Peyer's patch (tissue), 4 donors: ENCODE data around the gene MBD3L2.
"Not testable (repeated sequence)": the region's sequence is repeated elsewhere in the genome, so short reads cannot be mapped to it uniquely, and the experiment has no call there.

Source experiments
- POLR2A ChIP-seq, 2 donors: fragments of 450-650 bp; IDR thresholded peaks; one replicate each; pipeline ENCODE4 v1.5.1; 2017; ENCODE audit warnings: antibody characterized with exemption in 2 of 2, mild to moderate bottlenecking in 2 of 2, moderate library complexity in 2 of 2
- TF ChIP-seq, protein P1 (sequence below), 6 experiments: fragments of 450-650 bp in 4 of 6; fragments of 200-600 bp in 2 of 6; sonication (generic) in 1 of 6; IDR thresholded peaks; one replicate each; pipeline ENCODE4 v1.5.1; 2017 to 2019; ENCODE audit warnings: antibody characterized with exemption in 6 of 6, mild to moderate bottlenecking in 3 of 6, moderate library complexity in 1 of 6

DNA sequence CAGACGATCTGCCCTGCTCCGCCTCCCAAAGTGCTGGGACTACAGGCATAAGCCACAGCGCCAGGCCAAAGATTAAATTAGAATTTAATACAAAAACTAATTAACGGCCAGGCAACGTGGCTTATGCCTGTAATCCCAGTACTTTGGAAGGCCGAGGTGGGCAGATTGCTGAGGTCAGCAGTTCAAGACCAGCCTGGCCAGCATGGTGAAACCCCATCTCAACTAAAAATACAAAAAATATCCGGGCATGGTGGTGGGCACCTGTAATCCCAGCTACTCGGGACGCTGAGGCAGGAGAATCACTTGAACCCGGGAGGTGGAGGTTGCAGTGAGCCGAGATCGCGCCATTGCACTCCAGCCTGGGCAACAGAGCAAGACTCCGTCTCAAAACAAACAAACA is 6.6 kb downstream of the MBD3L2 start:
- TF ChIP-seq POLR2A (IDR thresholded peaks at IDR 0.05): not testable (repeated sequence)
- TF ChIP-seq, protein P1, sequence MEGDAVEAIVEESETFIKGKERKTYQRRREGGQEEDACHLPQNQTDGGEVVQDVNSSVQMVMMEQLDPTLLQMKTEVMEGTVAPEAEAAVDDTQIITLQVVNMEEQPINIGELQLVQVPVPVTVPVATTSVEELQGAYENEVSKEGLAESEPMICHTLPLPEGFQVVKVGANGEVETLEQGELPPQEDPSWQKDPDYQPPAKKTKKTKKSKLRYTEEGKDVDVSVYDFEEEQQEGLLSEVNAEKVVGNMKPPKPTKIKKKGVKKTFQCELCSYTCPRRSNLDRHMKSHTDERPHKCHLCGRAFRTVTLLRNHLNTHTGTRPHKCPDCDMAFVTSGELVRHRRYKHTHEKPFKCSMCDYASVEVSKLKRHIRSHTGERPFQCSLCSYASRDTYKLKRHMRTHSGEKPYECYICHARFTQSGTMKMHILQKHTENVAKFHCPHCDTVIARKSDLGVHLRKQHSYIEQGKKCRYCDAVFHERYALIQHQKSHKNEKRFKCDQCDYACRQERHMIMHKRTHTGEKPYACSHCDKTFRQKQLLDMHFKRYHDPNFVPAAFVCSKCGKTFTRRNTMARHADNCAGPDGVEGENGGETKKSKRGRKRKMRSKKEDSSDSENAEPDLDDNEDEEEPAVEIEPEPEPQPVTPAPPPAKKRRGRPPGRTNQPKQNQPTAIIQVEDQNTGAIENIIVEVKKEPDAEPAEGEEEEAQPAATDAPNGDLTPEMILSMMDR (IDR thresholded peaks at IDR 0.05): not testable (repeated sequence)
